ENCODE results near the gene PBX3. TPM values are rescaled to one million over a fixed set of nuclear protein-coding genes. Genes with fewer than 3 reads are reported as not detected.

PBX3 gene
- total RNA-seq, 4 donors from 2014 or later, result 25.7 to 71.5 (median 45.1) TPM

DNA sequence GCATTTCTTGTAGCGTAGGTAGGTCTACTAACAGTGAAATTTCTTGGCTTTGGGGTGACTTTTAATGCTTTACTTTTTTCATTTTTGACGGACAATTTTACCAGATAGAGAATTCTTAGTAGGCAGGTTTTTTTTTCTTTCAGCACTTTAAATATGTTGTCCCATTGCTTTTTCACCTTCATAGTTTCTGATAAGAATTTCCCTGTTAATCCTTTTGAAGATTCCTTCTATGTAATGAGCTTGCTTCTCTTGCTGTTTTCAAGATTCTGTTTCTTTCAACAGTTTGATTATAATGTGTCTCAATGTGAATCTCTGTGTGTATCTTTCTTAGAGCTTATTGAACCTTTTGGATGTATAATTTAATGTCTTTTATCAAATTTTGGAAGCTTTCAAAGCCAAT lies 35.5 kb downstream of the PBX3 start:
- Histone ChIP-seq H3K27me3 (no peaks in the 10 kb centered on the region), H3K4me1 (no peaks in the 10 kb centered on the region), H3K9me3 (peaks cover 5% of the 10 kb centered on the region), H3K27ac (no peak overlapping the region), H3K4me3 (no peak overlapping the region), H3K36me3 (no peaks in the 10 kb centered on the region)
- TF ChIP-seq, protein P1, sequence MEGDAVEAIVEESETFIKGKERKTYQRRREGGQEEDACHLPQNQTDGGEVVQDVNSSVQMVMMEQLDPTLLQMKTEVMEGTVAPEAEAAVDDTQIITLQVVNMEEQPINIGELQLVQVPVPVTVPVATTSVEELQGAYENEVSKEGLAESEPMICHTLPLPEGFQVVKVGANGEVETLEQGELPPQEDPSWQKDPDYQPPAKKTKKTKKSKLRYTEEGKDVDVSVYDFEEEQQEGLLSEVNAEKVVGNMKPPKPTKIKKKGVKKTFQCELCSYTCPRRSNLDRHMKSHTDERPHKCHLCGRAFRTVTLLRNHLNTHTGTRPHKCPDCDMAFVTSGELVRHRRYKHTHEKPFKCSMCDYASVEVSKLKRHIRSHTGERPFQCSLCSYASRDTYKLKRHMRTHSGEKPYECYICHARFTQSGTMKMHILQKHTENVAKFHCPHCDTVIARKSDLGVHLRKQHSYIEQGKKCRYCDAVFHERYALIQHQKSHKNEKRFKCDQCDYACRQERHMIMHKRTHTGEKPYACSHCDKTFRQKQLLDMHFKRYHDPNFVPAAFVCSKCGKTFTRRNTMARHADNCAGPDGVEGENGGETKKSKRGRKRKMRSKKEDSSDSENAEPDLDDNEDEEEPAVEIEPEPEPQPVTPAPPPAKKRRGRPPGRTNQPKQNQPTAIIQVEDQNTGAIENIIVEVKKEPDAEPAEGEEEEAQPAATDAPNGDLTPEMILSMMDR (IDR thresholded peaks at IDR 0.05), result no peak
- no peak for TF ChIP-seq POLR2A (IDR thresholded peaks at IDR 0.05)
- no peak for DNase-seq (ENCODE audit: low spot score in 2 of 2)
- 95% methylated on average over 2 of the region's 2 CpGs for WGBS

DNA sequence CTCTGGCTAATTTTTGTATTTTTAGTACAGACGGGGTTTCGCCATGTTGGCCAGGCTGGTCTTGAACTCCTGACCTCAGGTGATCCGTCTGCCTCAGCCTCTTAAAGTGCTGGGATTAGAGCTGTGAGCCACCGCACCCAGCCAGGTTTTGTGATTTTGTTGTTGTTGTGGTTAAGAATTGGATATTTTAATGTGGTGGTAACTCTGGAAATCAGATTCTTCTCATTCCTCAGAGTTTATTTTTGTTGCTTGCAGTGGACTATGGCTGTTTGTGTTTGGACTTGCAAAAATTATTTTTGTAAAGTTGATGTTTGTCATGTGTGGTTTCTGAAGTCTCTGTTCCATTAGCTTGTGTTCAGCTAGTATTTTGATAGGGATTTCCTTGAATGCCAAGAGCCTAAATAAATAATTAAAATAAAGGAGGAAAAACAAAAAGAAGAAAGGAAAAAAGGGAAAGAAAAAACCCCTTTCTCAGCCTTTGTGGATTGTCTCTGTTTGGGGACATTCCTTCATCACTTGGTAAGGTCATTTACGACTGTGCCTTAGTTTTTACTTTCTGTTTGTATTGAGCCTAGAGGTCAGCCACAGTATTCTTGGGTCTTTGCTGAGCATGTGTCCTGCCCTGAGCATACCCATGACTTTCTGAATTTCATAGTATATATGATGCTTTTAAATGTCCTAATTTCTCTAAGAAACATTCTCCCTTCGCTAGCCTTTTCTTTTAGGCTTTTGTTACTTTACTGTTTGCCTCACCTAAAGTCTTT lies 37.3 kb downstream of the PBX3 start:
- Histone ChIP-seq H3K36me3 (no peaks in the 10 kb centered on the region), H3K4me3 (no peak overlapping the region), H3K4me1 (no peaks in the 10 kb centered on the region), H3K27ac (no peak overlapping the region), H3K27me3 (no peaks in the 10 kb centered on the region), H3K9me3 (peaks cover 5% of the 10 kb centered on the region)
- DNase-seq (ENCODE audit: low spot score in 2 of 2), result no peak
- no peak for TF ChIP-seq EP300 (IDR thresholded peaks at IDR 0.05)
- no peak for TF ChIP-seq POLR2A (IDR thresholded peaks at IDR 0.05)
- TF ChIP-seq, protein P1 (IDR thresholded peaks at IDR 0.05), result no peak
- TF ChIP-seq POLR2AphosphoS5 (IDR thresholded peaks at IDR 0.05), result no peak
- WGBS, result 85% methylated on average over 6 of the region's 6 CpGs

DNA sequence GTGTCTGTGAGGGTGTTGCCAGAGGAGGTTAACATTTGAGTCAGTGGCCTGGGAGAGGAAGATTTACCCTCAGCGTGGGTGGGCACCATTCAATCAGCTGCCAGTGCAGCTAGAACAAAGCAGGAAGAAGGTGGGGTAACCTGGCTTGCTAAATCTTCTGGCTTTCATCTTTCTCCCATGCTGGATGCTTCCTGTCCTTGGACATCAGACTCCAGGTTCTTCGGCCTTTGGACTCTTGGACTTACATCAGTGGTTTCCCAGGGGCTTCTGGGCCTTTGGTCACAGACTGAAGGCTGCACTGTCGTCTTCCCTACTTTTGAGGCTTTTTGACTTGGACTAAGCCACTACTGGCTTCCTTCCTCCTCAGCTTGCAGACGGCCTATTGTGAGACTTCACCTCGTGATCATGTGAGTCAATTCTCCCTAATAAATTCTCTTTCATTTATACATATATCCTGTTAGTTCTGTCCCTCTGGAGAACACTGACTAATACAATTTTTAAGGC lies 38.1 kb downstream of the PBX3 start:
- WGBS, result 64% methylated on average over 5 of the region's 5 CpGs
- no peak overlapping the region for H3K27ac ChIP-seq
- no peak overlapping the region for H3K4me3 ChIP-seq
- H3K4me1 ChIP-seq, result no peaks in the 10 kb centered on the region
- TF ChIP-seq, protein P1 (IDR thresholded peaks at IDR 0.05), result no peak
- TF ChIP-seq POLR2AphosphoS5 (IDR thresholded peaks at IDR 0.05), result no peak
- no peak for TF ChIP-seq POLR2A (IDR thresholded peaks at IDR 0.05)
- no peak for TF ChIP-seq EP300 (IDR thresholded peaks at IDR 0.05)
- peaks cover 5% of the 10 kb centered on the region for H3K9me3 ChIP-seq
- no peaks in the 10 kb centered on the region for H3K36me3 ChIP-seq
- H3K27me3 ChIP-seq, result no peaks in the 10 kb centered on the region
- DNase-seq (ENCODE audit: low spot score in 2 of 2), result no peak

DNA sequence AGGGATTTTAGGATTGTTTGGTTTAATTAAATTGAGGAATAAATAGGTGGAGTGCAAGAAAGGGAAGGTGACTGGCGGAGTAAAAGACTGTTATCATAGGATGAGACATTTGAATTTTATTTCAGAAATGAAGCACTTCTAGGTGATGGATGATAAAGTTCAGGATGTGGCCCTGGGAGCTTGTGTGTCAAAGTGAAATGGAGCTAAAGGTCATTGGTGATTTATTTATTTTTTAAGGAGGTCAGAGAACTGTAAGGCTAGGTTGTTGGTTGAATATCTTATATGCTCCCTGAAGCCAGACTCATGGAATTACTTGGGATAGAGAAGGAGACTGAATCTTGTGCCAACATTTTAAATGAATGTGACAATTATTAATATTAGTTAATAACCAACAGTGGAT lies 40.5 kb downstream of the PBX3 start:
- no peaks in the 10 kb centered on the region for H3K27me3 ChIP-seq
- no peak overlapping the region for H3K27ac ChIP-seq
- H3K4me3 ChIP-seq, result no peak overlapping the region
- no peaks in the 10 kb centered on the region for H3K4me1 ChIP-seq
- no peaks in the 10 kb centered on the region for H3K36me3 ChIP-seq
- H3K9me3 ChIP-seq, result peaks cover 4% of the 10 kb centered on the region
- WGBS, result 100% methylated on average over 1 of the region's 1 CpG
- DNase-seq (ENCODE audit: low spot score in 2 of 2), result no peak
- TF ChIP-seq POLR2A (IDR thresholded peaks at IDR 0.05) (no peak), EP300 (IDR thresholded peaks at IDR 0.05) (no peak), POLR2AphosphoS5 (IDR thresholded peaks at IDR 0.05) (no peak)
- TF ChIP-seq, protein P1 (IDR thresholded peaks at IDR 0.05), result no peak

DNA sequence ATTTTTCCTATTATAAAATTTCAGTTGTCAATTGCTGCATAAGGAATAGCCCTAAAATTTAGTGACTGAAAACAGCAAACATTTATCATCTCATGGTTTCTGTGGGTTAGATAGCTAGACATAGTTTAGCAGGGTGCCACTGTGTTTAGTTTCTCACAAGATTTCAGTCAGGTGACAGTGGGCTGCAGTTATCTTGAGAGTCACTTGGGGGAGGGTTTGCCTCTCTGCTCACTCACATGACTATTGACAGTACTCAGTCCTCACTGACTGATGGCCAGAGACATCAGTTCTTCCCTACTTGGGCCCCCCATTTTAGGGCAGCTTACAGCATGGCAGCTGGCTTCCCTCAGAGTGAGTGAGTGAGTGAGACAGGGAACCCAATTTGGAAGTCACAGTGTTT lies 42.0 kb downstream of the PBX3 start:
- H3K36me3 ChIP-seq, result no peaks in the 10 kb centered on the region
- DNase-seq (ENCODE audit: low spot score in 2 of 2), result no peak
- H3K9me3 ChIP-seq, result no peaks in the 10 kb centered on the region
- H3K4me1 ChIP-seq, result no peaks in the 10 kb centered on the region
- H3K27me3 ChIP-seq, result no peaks in the 10 kb centered on the region
- no peak overlapping the region for H3K4me3 ChIP-seq
- no peak overlapping the region for H3K27ac ChIP-seq
- TF ChIP-seq EP300 (IDR thresholded peaks at IDR 0.05), result no peak
- no peak for TF ChIP-seq POLR2A (IDR thresholded peaks at IDR 0.05)
- TF ChIP-seq, protein P1 (IDR thresholded peaks at IDR 0.05), result no peak
- TF ChIP-seq POLR2AphosphoS5 (IDR thresholded peaks at IDR 0.05), result no peak

Measured in suprapubic skin (tissue), 4 donors.